Measurements from ENCODE around the gene TMEFF2.
A peak's percentile ranks its signal among the peaks of the same experiment; 100 is the strongest.

Gene TMEFF2

GRCh38 chr2:191980483-191980882 lies 214.2 kb downstream of the TMEFF2 start:
- DNase-seq (ENCODE audit: insufficient read length) (no peak), FAIRE-seq (no peak)
- TF ChIP-seq TAF1 (IDR thresholded peaks at IDR 0.05; ENCODE audit: borderline replicate concordance, low read depth, low read length) (no peak), POLR2AphosphoS5 (IDR thresholded peaks at IDR 0.05; ENCODE audit: low read depth, low read length) (no peak), POLR2A (IDR thresholded peaks at IDR 0.05; ENCODE audit: low read depth, low read length) (no peak)

- TF ChIP-seq POLR2AphosphoS5 (IDR thresholded peaks at IDR 0.05; ENCODE audit: low read depth, low read length) (no peak), POLR2A (IDR thresholded peaks at IDR 0.05; ENCODE audit: low read depth, low read length) (no peak), TAF1 (IDR thresholded peaks at IDR 0.05; ENCODE audit: borderline replicate concordance, low read depth, low read length) (no peak)
- DNase-seq (ENCODE audit: insufficient read length) = no peak
- no peak for FAIRE-seq
These were observed 215.5 kb downstream of the TMEFF2 start for GRCh38 chr2:191979221-191979730.

- DNase-seq (ENCODE audit: insufficient read length) = no peak
- no peak for FAIRE-seq
- TF ChIP-seq POLR2A (IDR thresholded peaks at IDR 0.05; ENCODE audit: low read depth, low read length) (no peak), TAF1 (IDR thresholded peaks at IDR 0.05; ENCODE audit: borderline replicate concordance, low read depth, low read length) (no peak), POLR2AphosphoS5 (IDR thresholded peaks at IDR 0.05; ENCODE audit: low read depth, low read length) (no peak)
These were observed 217.0 kb downstream of the TMEFF2 start for GRCh38 chr2:191977754-191978153.

GRCh38 chr2:191976436-191976835 lies 218.3 kb downstream of the TMEFF2 start:
- FAIRE-seq (no peak), DNase-seq (ENCODE audit: insufficient read length) (no peak)
- TF ChIP-seq POLR2AphosphoS5 (IDR thresholded peaks at IDR 0.05; ENCODE audit: low read depth, low read length) = no peak
- no peak for TF ChIP-seq TAF1 (IDR thresholded peaks at IDR 0.05; ENCODE audit: borderline replicate concordance, low read depth, low read length)
- TF ChIP-seq POLR2A (IDR thresholded peaks at IDR 0.05; ENCODE audit: low read depth, low read length) = no peak

GRCh38 chr2:191974676-191975075 lies 220.1 kb downstream of the TMEFF2 start:
- FAIRE-seq (no peak), DNase-seq (ENCODE audit: insufficient read length) (no peak)
- TF ChIP-seq TAF1 (IDR thresholded peaks at IDR 0.05; ENCODE audit: borderline replicate concordance, low read depth, low read length) (no peak), POLR2AphosphoS5 (IDR thresholded peaks at IDR 0.05; ENCODE audit: low read depth, low read length) (no peak), POLR2A (IDR thresholded peaks at IDR 0.05; ENCODE audit: low read depth, low read length) (no peak)

- no peak for DNase-seq (ENCODE audit: insufficient read length)
- TF ChIP-seq POLR2A (IDR thresholded peaks at IDR 0.05; ENCODE audit: low read depth, low read length) (no peak), TAF1 (IDR thresholded peaks at IDR 0.05; ENCODE audit: borderline replicate concordance, low read depth, low read length) (no peak)
- no peak for FAIRE-seq
These were observed 223.9 kb downstream of the TMEFF2 start for GRCh38 chr2:191970867-191971266.

GRCh38 chr2:191968120-191968519 lies 226.6 kb downstream of the TMEFF2 start:
- no peak for DNase-seq (ENCODE audit: insufficient read length)
- TF ChIP-seq POLR2A (IDR thresholded peaks at IDR 0.05; ENCODE audit: low read depth, low read length) = no peak
- no peak for TF ChIP-seq TAF1 (IDR thresholded peaks at IDR 0.05; ENCODE audit: borderline replicate concordance, low read depth, low read length)
- no peak for TF ChIP-seq POLR2AphosphoS5 (IDR thresholded peaks at IDR 0.05; ENCODE audit: low read depth, low read length)
- no peak for FAIRE-seq

- TF ChIP-seq POLR2A (IDR thresholded peaks at IDR 0.05; ENCODE audit: low read depth, low read length) (no peak), POLR2AphosphoS5 (IDR thresholded peaks at IDR 0.05; ENCODE audit: low read depth, low read length) (no peak)
- FAIRE-seq = no peak
These were observed 229.0 kb downstream of the TMEFF2 start for GRCh38 chr2:191965733-191966132.

GRCh38 chr2:191961556-191961955 lies 233.2 kb downstream of the TMEFF2 start:
- no peak for FAIRE-seq
- TF ChIP-seq TAF1 (IDR thresholded peaks at IDR 0.05; ENCODE audit: borderline replicate concordance, low read depth, low read length) (no peak), POLR2A (IDR thresholded peaks at IDR 0.05; ENCODE audit: low read depth, low read length) (no peak), POLR2AphosphoS5 (IDR thresholded peaks at IDR 0.05; ENCODE audit: low read depth, low read length) (no peak)
- DNase-seq (ENCODE audit: insufficient read length) = no peak

More at GRCh38 chr2:191965733-191966132, 229.0 kb downstream of the TMEFF2 start:
- DNase-seq (ENCODE audit: insufficient read length) = no peak

- DNase-seq (ENCODE audit: insufficient read length) = no peak
- no peak for FAIRE-seq
- TF ChIP-seq TAF1 (IDR thresholded peaks at IDR 0.05; ENCODE audit: borderline replicate concordance, low read depth, low read length) = no peak
- TF ChIP-seq POLR2A (IDR thresholded peaks at IDR 0.05; ENCODE audit: low read depth, low read length) = no peak
- no peak for TF ChIP-seq POLR2AphosphoS5 (IDR thresholded peaks at IDR 0.05; ENCODE audit: low read depth, low read length)
These were observed 235.5 kb downstream of the TMEFF2 start for GRCh38 chr2:191959209-191959608.

- FAIRE-seq = peak; percentile 48
- no peak for DNase-seq (ENCODE audit: insufficient read length)
These were observed 236.5 kb downstream of the TMEFF2 start for GRCh38 chr2:191957996-191958860.

GRCh38 chr2:191954451-191954850 lies 240.3 kb downstream of the TMEFF2 start:
- no peak for FAIRE-seq
- TF ChIP-seq POLR2AphosphoS5 (IDR thresholded peaks at IDR 0.05; ENCODE audit: low read depth, low read length) = no peak
- DNase-seq (ENCODE audit: insufficient read length) = no peak

More at GRCh38 chr2:191957996-191958860, 236.5 kb downstream of the TMEFF2 start:
- TF ChIP-seq TAF1 (IDR thresholded peaks at IDR 0.05; ENCODE audit: borderline replicate concordance, low read depth, low read length) (no peak), POLR2AphosphoS5 (IDR thresholded peaks at IDR 0.05; ENCODE audit: low read depth, low read length) (no peak), POLR2A (IDR thresholded peaks at IDR 0.05; ENCODE audit: low read depth, low read length) (no peak)
